ENCODE data around the gene SLC22A23. TPM values are rescaled to one million over a fixed set of nuclear protein-coding genes. Genes with fewer than 3 reads are reported as not detected.
"Not testable (repeated sequence)": the region's sequence is repeated elsewhere in the genome, so short reads cannot be mapped to it uniquely, and the experiment has no call there.

The SLC22A23 gene
- polyA plus RNA-seq, 6 donors from 2014 or later = 0.43 to 0.61 (median 0.52) TPM; not detected in 2

DNA sequence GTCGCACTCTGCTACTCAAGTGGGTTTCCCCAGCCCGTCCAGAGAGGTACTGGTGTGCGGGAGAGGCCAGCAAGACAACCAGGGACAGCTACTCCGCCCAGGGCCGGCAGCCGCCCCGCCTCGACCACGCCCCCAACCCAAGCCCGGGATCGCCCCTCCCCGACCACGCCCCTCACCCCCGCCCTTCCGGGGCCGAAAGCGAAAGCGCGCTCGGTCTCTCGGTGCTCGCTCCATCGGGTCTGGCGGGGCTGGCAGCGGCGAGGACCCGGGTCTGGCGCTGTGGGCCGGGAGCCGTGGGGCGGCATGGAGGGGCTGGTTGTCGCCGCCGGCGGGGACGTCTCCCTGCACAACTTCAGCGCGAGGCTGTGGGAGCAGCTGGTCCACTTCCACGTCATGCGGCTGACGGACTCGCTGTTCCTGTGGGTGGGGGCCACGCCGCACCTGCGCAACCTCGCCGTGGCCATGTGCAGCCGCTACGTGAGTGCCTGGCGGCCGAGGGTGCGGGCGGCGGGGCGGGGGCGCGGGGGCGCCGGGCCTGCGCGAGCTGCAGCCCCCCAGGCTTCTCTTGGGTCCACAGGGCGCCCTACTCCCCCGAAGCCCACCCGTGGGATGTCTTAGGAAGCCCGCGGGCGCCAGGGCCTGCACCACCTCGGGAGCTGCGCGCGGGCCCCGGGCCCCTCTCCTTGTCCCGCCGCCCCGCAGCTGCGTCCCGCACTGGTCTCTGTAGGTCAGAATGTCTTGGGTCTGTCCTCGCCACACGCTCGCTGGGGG is 197.9 kb downstream of the SLC22A23 start, which contains the start of gene PSMG4:
TSS of gene PSMG4 (plus strand) at position 228 of the 771 bp plus-strand sequence. CDS start at position 304, 76 bp downstream.
- Mint-ChIP-seq H3K27me3 (peaks cover 0 to 15% (median 8%) of the 10 kb centered on the region in 3 donors), H3K9me3 (peaks cover 0 to 6% (median 4%) of the 10 kb centered on the region in 7 donors), H3K27ac (peak within 1 kb of the TSS; percentile 91 to 97 (median 94)), H3K4me1 (peaks cover 31 to 47% (median 40%) of the 10 kb centered on the region in 3 donors), H3K4me3 (peak within 1 kb of the TSS; percentile 93 to 99 (median 96)), H3K36me3 (no peaks in the 10 kb centered on the region)
- peak; percentile 90 for DNase-seq
- ATAC-seq (ENCODE audit: low read depth in 2 of 2) = peak; percentile 82 to 89

DNA sequence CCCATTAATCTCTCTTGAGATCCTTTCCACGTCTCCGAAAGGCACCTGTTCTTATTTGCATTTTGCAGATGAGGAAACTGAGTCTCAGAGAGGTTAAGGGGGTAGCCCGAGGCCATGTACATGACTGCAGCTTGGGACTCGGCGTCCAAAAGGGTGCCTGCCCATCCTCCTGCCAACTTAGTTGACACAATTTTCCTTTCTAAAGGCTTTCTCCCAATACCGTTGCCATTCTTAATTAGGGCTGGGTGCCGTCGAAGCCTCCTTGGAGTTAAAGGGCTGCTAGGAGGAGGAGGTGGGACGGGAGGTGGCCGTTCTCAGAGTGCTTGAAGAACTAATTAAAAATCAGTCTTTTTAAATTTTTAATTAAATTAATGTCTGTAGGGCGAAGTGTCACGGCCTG is 198.6 kb downstream of the SLC22A23 start:
- peaks cover 0 to 15% (median 8%) of the 10 kb centered on the region in 3 donors for H3K27me3 Mint-ChIP-seq
- peaks cover 25 to 42% (median 33%) of the 10 kb centered on the region in 3 donors for H3K4me1 Mint-ChIP-seq
- H3K27ac Mint-ChIP-seq = no peak overlapping the region
- peak overlapping the region; percentile 73 to 97 (median 88) for H3K4me3 Mint-ChIP-seq
- DNase-seq (peak; percentile 6), ATAC-seq (ENCODE audit: low read depth in 2 of 2) (no peak)
- peaks cover 0 to 7% (median 4%) of the 10 kb centered on the region in 7 donors for H3K9me3 Mint-ChIP-seq
- H3K36me3 Mint-ChIP-seq = no peaks in the 10 kb centered on the region

DNA sequence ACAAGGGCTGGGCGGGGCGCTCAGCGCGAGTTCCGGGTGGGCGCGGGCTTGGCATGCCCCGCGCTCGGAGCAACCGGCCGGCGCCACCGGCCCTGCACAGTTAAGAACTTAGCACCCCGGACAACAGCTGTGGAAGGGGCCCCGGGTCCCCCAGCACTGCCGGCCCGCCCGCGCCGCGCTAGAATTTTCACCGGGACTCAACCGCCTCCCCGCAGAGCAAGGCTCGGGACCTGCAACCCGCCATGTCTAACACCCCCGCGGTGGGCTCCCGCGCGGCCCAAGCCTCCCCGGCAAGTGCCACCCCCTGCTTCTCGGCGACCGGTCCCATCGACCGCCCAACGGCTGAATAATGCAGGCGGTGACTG is 203.3 kb downstream of the SLC22A23 start:
- Mint-ChIP-seq H3K27ac (no peak overlapping the region), H3K4me3 (no peak overlapping the region), H3K36me3 (no peaks in the 10 kb centered on the region), H3K27me3 (peaks cover 18 to 42% (median 36%) of the 10 kb centered on the region in 3 donors), H3K9me3 (peaks cover 0 to 7% (median 5%) of the 10 kb centered on the region in 7 donors), H3K4me1 (peaks cover 5 to 12% (median 6%) of the 10 kb centered on the region in 3 donors)
- ATAC-seq (ENCODE audit: low read depth in 2 of 2) (no peak), DNase-seq (no peak)

DNA sequence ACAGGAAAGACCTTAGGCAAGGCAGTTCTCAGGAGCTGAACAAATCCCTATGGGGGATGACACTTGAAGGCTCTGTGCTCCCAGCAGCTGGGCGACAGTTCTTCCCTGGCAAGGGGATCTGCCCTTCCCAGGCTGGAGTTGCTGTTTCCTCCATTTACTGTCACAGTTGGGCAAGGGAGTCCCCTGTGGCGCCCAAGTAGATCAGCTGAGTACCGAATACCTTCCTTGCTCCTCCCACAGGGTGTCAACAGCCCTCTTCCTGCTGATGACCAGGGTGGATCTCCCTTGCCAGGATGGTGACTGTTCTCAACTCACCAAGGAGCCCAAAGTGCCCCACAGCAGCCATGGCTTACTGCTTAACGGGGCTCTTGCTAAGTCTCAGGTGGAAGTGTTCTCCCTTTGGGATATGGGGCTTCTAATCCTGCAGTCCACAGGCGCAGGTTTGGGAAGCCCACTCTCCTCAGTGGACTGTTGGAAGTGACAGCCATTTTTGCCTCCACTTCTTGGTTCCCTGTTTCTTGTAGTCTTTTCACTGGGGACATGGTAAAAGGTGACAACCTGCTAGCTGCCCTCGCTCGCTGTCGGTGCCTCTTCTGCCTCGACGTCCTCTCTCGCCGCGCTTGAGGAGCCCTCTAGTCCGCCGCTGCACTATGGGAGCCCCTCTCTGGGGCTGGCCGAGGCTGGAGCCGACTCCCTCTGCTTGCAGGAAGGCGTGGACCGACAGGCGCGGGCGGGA is 203.8 kb downstream of the SLC22A23 start:
- no peak overlapping the region for H3K4me3 Mint-ChIP-seq
- DNase-seq (no peak), ATAC-seq (ENCODE audit: low read depth in 2 of 2) (no peak)
- H3K27me3 Mint-ChIP-seq = peaks cover 23 to 47% (median 42%) of the 10 kb centered on the region in 3 donors
- H3K36me3 Mint-ChIP-seq = no peaks in the 10 kb centered on the region
- no peak overlapping the region for H3K27ac Mint-ChIP-seq
- H3K9me3 Mint-ChIP-seq = peaks cover 0 to 7% (median 5%) of the 10 kb centered on the region in 7 donors
- H3K4me1 Mint-ChIP-seq = peaks cover 5 to 12% (median 6%) of the 10 kb centered on the region in 3 donors

DNA sequence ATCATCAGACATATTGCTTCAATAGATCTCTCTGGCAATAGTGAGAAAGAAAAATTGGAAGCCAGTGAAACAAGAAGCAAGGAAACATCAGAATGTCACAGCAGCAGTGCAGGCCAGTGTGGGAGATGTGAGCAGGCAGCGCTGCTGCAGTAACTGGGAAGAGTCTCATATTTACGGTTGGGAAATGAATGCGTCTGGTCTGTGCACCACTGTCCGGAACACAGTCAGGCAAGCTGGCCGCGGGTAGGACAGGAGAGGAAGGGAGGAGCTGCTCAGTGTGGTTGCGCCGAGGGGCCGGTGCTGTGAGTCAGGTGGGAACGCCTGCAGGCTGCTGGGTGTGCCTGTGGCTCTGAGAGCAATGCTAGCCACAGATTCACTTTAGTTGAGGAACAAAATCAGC is 204.5 kb downstream of the SLC22A23 start:
- Mint-ChIP-seq H3K36me3 (no peaks in the 10 kb centered on the region), H3K4me1 (peaks cover 5 to 12% (median 6%) of the 10 kb centered on the region in 3 donors), H3K4me3 (no peak overlapping the region), H3K27me3 (peaks cover 25 to 49% (median 46%) of the 10 kb centered on the region in 3 donors), H3K9me3 (peaks cover 0 to 7% (median 5%) of the 10 kb centered on the region in 7 donors), H3K27ac (peak overlapping the region in 2 of 6 donors; percentile 3 to 5)
- ATAC-seq (ENCODE audit: low read depth in 2 of 2) (no peak), DNase-seq (no peak)

DNA sequence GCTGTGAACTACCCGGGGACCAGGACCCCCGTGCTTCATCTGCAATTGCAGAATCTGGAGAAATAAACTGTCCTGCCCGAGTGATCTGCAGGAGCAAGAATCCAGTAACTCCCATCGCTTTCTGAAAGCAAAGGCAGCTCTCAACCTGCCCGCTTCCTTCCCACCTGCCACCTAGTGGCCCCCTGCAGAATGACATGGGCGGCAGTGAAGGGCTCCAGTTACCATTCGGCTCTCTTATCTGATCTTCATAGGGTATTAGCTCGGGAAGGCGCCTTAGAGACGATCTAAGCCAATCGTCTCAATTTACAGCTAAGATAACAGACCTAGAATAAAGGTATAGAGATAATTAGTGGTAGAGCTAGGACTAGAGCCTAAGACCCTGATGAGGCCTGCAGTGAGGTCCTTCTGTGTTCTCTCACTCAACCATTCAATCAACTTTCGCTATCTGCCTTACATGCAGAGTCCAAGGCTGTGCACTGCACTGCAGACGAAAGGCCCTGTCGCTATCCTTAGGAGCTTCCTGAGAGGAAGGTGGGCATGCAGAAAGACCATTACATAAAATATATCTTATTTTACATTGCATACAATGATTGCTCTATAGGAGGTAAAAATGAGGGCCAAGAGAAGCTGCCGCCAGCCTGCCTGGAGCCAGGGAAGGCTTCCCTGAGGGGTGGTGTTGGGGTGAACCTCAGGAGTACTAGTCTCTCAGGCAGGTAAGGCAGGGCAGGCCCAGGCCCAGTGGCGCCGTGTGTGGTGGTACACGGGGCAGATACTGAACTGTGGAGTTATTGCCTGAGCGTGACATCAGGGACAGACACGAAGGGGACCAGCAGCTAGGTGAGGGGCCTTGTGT is 205.2 kb downstream of the SLC22A23 start:
- H3K27ac Mint-ChIP-seq = peak overlapping the region in 2 of 6 donors; percentile 42 to 49
- H3K4me3 Mint-ChIP-seq = peak overlapping the region in 5 of 8 donors; percentile 24 to 74 (median 70)
- DNase-seq (peak; percentile 72), ATAC-seq (ENCODE audit: low read depth in 2 of 2) (peak; percentile 90 to 96)
- peaks cover 0 to 7% (median 5%) of the 10 kb centered on the region in 7 donors for H3K9me3 Mint-ChIP-seq
- H3K36me3 Mint-ChIP-seq = no peaks in the 10 kb centered on the region
- H3K4me1 Mint-ChIP-seq = peaks cover 5 to 12% (median 6%) of the 10 kb centered on the region in 3 donors
- peaks cover 25 to 49% (median 49%) of the 10 kb centered on the region in 3 donors for H3K27me3 Mint-ChIP-seq

DNA sequence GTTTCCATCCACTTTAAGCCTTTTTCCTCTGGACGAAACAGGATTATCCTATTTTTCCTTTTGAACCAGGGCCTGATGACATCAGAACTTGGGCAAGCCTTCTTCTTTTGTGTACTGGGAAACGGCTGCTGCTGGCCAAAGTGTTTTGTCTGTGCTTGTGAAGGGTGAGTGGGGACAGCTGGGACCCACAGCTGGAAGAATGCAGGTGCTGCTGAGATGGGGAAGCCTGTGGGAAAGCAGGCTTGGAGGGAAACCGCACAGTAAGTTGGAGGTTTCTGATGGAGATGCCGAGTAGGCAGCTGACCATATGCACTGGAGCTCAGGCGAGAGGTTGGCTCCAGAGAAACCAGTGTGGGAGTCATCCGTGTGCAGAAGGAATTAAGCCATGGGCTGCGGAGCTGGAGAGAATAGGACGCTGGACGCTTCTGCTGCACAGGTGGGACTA is 206.6 kb downstream of the SLC22A23 start:
- H3K4me1 Mint-ChIP-seq = peaks cover 5 to 12% (median 6%) of the 10 kb centered on the region in 3 donors

DNA sequence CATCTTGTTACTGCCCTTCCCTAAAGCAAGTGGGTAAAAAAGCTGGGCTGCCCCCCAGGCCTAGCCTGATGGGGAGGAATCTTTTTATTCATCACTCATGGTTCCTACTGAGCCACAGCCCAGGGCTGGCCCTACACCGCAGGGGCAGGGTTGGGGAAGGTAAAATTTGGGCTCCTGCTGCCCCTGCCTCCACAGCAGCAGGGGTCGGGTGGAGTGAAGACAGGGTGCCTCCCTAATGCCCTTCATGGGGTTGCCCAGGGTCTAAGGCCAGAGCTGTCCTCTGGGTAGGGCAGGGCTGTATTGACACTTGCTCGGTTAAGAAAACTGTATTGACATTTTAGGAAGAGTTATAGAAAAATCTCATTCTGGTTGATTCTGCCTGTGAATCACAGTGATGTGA is 207.0 kb downstream of the SLC22A23 start:
- H3K36me3 Mint-ChIP-seq = no peaks in the 10 kb centered on the region

More for the DNA sequence above, 206.6 kb downstream of the SLC22A23 start:
- peaks cover 0 to 7% (median 5%) of the 10 kb centered on the region in 7 donors for H3K9me3 Mint-ChIP-seq
- DNase-seq (no peak), ATAC-seq (ENCODE audit: low read depth in 2 of 2) (no peak)
- H3K4me3 Mint-ChIP-seq = peak overlapping the region in 1 of 8 donors; percentile 53
- H3K36me3 Mint-ChIP-seq = no peaks in the 10 kb centered on the region
- H3K27ac Mint-ChIP-seq = no peak overlapping the region
- H3K27me3 Mint-ChIP-seq = peaks cover 35 to 52% (median 51%) of the 10 kb centered on the region in 3 donors

DNA sequence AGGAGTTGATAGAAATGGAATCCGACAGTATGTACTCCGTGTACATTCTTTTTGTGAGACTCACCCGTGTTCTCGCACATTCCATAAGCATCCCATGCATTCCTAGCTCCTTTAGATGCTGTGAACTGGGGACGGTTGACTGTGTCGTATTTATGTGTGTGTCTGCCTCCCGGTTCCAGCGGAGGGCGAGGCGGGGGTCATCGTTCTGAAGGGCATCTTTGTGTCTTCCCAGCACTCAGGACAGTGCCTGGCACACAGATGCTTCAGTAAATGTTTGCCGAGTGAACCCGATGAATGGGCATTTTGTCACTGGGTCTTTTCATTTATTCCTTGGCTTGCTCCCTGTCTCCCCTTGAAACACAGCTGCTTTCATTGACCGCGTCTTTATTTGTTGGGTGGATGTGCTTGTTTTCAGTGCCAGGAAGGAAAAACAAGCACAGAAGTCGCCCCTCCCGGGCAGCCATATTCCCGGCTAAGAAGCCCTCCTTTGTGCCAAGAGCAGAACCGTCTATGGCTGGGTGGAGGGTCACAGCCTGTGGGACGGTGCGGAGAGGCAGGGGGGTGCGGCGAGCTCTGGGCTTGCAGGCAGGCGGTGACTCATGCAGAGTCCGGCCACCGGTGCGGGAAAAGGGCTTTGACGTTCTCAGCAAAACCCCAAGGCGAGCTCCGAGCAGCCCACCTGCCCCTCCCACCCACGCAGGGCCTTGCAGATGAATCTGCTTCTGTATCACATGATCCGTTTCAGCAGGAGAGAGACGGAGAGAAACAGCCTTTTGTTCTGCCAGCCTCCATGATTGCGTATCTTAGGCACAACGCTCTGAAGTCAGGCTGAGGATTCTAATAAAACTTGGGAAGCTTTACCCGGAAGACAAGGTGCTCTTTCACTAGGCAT is 209.3 kb downstream of the SLC22A23 start:
- H3K27ac Mint-ChIP-seq = no peak overlapping the region

More for the DNA sequence above, 207.0 kb downstream of the SLC22A23 start:
- DNase-seq (no peak), ATAC-seq (ENCODE audit: low read depth in 2 of 2) (no peak)
- Mint-ChIP-seq H3K9me3 (peaks cover 0 to 7% (median 5%) of the 10 kb centered on the region in 7 donors), H3K27me3 (peaks cover 38 to 55% (median 51%) of the 10 kb centered on the region in 3 donors), H3K4me1 (peaks cover 5 to 12% (median 6%) of the 10 kb centered on the region in 3 donors), H3K27ac (no peak overlapping the region), H3K4me3 (no peak overlapping the region)

DNA sequence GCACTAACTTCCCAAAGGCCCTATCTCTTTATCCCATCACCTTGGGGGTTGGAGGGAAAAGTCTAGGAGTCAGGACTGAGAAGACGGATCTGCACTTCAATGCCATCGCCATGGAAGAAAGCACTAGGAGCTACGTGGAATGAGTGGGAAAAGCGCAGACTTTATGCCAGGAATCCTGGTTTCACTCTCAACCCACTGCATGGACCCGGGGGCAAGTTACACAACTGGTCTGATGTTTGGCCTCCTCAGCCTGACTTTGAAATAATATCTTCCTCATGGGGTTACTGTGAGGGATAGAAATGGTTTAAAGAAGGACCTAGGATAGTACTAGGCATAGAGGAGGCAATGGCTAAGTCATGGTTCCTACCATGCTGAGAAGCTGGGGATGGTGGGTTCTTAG is 211.6 kb downstream of the SLC22A23 start:
- ATAC-seq (ENCODE audit: low read depth in 2 of 2) (no peak), DNase-seq (no peak)
- H3K9me3 Mint-ChIP-seq = peaks cover 0 to 2% (median 0%) of the 10 kb centered on the region in 7 donors
- peaks cover 0 to 6% of the 10 kb centered on the region in 2 donors for H3K36me3 Mint-ChIP-seq
- no peak overlapping the region for H3K27ac Mint-ChIP-seq
- H3K27me3 Mint-ChIP-seq = peaks cover 45 to 66% (median 64%) of the 10 kb centered on the region in 3 donors
- no peak overlapping the region for H3K4me3 Mint-ChIP-seq
- H3K4me1 Mint-ChIP-seq = no peaks in the 10 kb centered on the region

More for the DNA sequence above, 209.3 kb downstream of the SLC22A23 start:
- DNase-seq = no peak
- H3K27me3 Mint-ChIP-seq = peaks cover 52 to 75% (median 71%) of the 10 kb centered on the region in 3 donors
- H3K36me3 Mint-ChIP-seq = peaks cover 0 to 2% of the 10 kb centered on the region in 2 donors
- no peak overlapping the region for H3K4me3 Mint-ChIP-seq
- H3K9me3 Mint-ChIP-seq = peaks cover 0 to 2% (median 0%) of the 10 kb centered on the region in 7 donors
- no peak for ATAC-seq (ENCODE audit: low read depth in 2 of 2)
- peaks cover 5 to 7% (median 6%) of the 10 kb centered on the region in 3 donors for H3K4me1 Mint-ChIP-seq

DNA sequence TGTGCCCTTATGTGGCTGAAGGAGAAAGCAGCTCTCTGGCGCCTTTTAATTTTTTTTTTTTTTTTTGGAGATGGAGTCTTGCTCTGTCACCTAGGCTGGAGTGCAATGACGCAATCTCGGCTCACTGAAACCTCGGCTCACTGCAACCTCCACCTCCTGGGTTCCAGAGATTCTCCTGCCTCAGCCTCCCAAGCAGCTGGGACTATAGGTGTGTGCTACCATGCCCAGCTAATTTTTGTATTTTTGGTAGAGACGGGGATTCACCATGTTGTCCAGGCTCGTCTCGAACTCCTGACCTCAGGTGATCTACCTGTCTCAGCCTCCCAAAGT is 212.1 kb downstream of the SLC22A23 start:
- ATAC-seq (ENCODE audit: low read depth in 2 of 2); H3K27ac Mint-ChIP-seq; H3K9me3 Mint-ChIP-seq; DNase-seq; H3K4me1 Mint-ChIP-seq; H3K4me3 Mint-ChIP-seq; H3K36me3 Mint-ChIP-seq: not testable (repeated sequence)
- H3K27me3 Mint-ChIP-seq = peaks cover 46 to 64% (median 62%) of the 10 kb centered on the region in 3 donors

Measured in naive B cell (primary cell).